HCT116 (cell line): ENCODE data around the gene OR2V2. TPM values are rescaled to one million over a fixed set of nuclear protein-coding genes. Genes with fewer than 3 reads are reported as not detected.
A peak's percentile ranks its signal among the peaks of the same experiment; 100 is the strongest.

Source experiments
- ATAC-seq: fragments of 200-7000 bp; cut with Tn5 transposase; 2 replicates; pipeline ENCODE4 v1.9.1; 2020; ENCODE audit warnings: mild to moderate bottlenecking, moderate library complexity
- BruUV-seq: library from RNA; stranded (reverse); fragments of 400-500 nt; replicated peaks from 2 replicates; lab custom pipeline; 2021; lab: Mats Ljungman, UMichigan
- CTCF ChIA-PET: fragments of 300-600 bp; sonication (Branson Sonifier 250); formaldehyde crosslinking; loops from one replicate; lab custom pipeline; 2021; ENCODE audit warnings: antibody characterized with exemption; lab: Charles Lee
- POLR2A ChIA-PET: fragments of 300-600, 350-600 bp; sonication (Branson Sonifier 250); formaldehyde crosslinking; loops from one replicate; lab custom pipeline; 2021; ENCODE audit warnings: antibody characterized with exemption; lab: Charles Lee
- RAD21 ChIA-PET, 2 experiments: fragments of 300-600 bp; sonication (Branson Sonifier 250); formaldehyde crosslinking; loops; one replicate each; lab custom pipeline; 2023; ENCODE audit warnings: low total read pairs in 2 of 2; ENCODE audit not compliant: uncharacterized antibody in 2 of 2, unreplicated experiment in 2 of 2, low non-redundant PET in 1 of 2; lab: Charles Lee
- DNase-seq: peaks from one replicate; pipeline ENCODE4 v3.0.0-alpha.2; 2010; ENCODE audit warnings: low read depth, low spot score
- H2AFZ ChIP-seq: fragments of 200-600 bp; shearing (Covaris generic), sonication (generic); 2 replicates; pipeline ENCODE4 v1.6.1; 2017; ENCODE audit warnings: low read depth, mixed run types, mixed read lengths, antibody characterized with exemption, low read length; ENCODE audit not compliant: poor library complexity, severe bottlenecking
- H3K27ac ChIP-seq: 2 replicates; pipeline ENCODE4 v1.5.1; 2012; ENCODE audit warnings: low read depth, low read length
- H3K27me3 ChIP-seq: fragments of 200-600 bp; sonication (generic); 2 replicates; pipeline ENCODE4 v1.6.1; 2016; ENCODE audit warnings: mixed run types, low read length, mixed read lengths; ENCODE audit not compliant: insufficient read depth
- H3K36me3 ChIP-seq, 2 experiments: fragments of 200-500 bp in 1 of 2; fragments of 200-600 bp in 1 of 2; sonication (Bioruptor generic) in 1 of 2; sonication (generic) in 1 of 2; 2 replicates each; pipeline versions ENCODE4 v1.5.1 to v1.6.1; 2014 to 2016; ENCODE audit warnings: low read length in 2 of 2, inconsistent platforms in 1 of 2, mixed read lengths in 1 of 2, mixed run types in 1 of 2; ENCODE audit not compliant: insufficient read depth in 2 of 2, control insufficient read depth in 1 of 2
- H3K4me1 ChIP-seq, 2 experiments: fragments of 200-600 bp in 1 of 2; sonication (generic) in 1 of 2; 2 replicates each; pipeline versions ENCODE4 v1.5.1 to v1.6.1; 2012 to 2017; ENCODE audit warnings: low read length in 2 of 2, inconsistent platforms in 1 of 2, mild to moderate bottlenecking in 1 of 2, mixed read lengths in 1 of 2, mixed run types in 1 of 2, moderate library complexity in 1 of 2; ENCODE audit not compliant: insufficient read depth in 2 of 2, control insufficient read depth in 1 of 2
- H3K4me2 ChIP-seq: fragments of 200-600 bp; sonication (generic); 2 replicates; pipeline ENCODE4 v1.6.1; 2017; ENCODE audit warnings: mixed run types, low read length, mixed read lengths
- H3K4me3 ChIP-seq, 2 experiments: fragments of 200-600 bp in 1 of 2; sonication (generic) in 1 of 2; replicated peaks in 1 of 2; 2 replicates each; pipeline ENCODE4 v1.5.1; 2011 to 2016; ENCODE audit warnings: low read length in 2 of 2, control low read depth in 1 of 2, low read depth in 1 of 2, mild to moderate bottlenecking in 1 of 2, mixed read lengths in 1 of 2, mixed run types in 1 of 2
- H3K79me2 ChIP-seq: fragments of 200-600 bp; sonication (generic); 2 replicates; pipeline ENCODE4 v1.6.1; 2017; ENCODE audit warnings: mild to moderate bottlenecking, mixed run types, low read length, moderate library complexity, mixed read lengths; ENCODE audit not compliant: insufficient read depth
- H3K9ac ChIP-seq: fragments of 200-600 bp; sonication (generic); 2 replicates; pipeline ENCODE4 v1.6.1; 2016; ENCODE audit warnings: low read length, mixed read lengths
- H3K9me2 ChIP-seq: fragments of 200-600 bp; sonication (generic), shearing (Covaris generic); 2 replicates; pipeline ENCODE4 v1.6.1; 2017; ENCODE audit warnings: mixed run types, mild to moderate bottlenecking, moderate library complexity; ENCODE audit not compliant: insufficient read depth
- H3K9me3 ChIP-seq, 2 experiments: fragments of 200-500 bp in 1 of 2; fragments of 200-600 bp in 1 of 2; sonication (Bioruptor generic) in 1 of 2; sonication (generic) in 1 of 2; 2 replicates each; pipeline ENCODE4 v1.6.1; 2014 to 2017; ENCODE audit warnings: low read length in 2 of 2, mixed read lengths in 2 of 2, inconsistent platforms in 1 of 2, low read depth in 1 of 2, mild to moderate bottlenecking in 1 of 2, mixed run types in 1 of 2, moderate library complexity in 1 of 2; ENCODE audit not compliant: control insufficient read depth in 1 of 2, insufficient read depth in 1 of 2
- H4K20me1 ChIP-seq: fragments of 200-600 bp; sonication (generic), shearing (Covaris generic); 2 replicates; pipeline ENCODE4 v1.6.1; 2017; ENCODE audit warnings: mixed run types, mild to moderate bottlenecking, moderate library complexity; ENCODE audit not compliant: insufficient read depth
- CBX3 ChIP-seq: IDR thresholded peaks from 2 replicates; pipeline ENCODE4 v1.6.1; 2012; ENCODE audit warnings: low read depth
- ELF1 ChIP-seq: IDR thresholded peaks from 2 replicates; pipeline ENCODE4 v1.6.1; 2012; ENCODE audit warnings: low read depth, borderline replicate concordance
- FOSL1 ChIP-seq: IDR thresholded peaks from 2 replicates; pipeline ENCODE4 v1.6.1; 2012; ENCODE audit warnings: low read depth
- JUND ChIP-seq: IDR thresholded peaks from 2 replicates; pipeline ENCODE4 v1.6.1; 2012
- POLR2AphosphoS5 ChIP-seq: IDR thresholded peaks from 2 replicates; pipeline ENCODE4 v1.6.1; 2011; ENCODE audit warnings: mild to moderate bottlenecking, low read depth, low read length, moderate library complexity
- SIN3A ChIP-seq: IDR thresholded peaks from 2 replicates; pipeline ENCODE4 v1.6.1; 2012; ENCODE audit warnings: low read depth
- TCF7L2 ChIP-seq: IDR thresholded peaks from 2 replicates; pipeline ENCODE4 v1.7.0; 2011; ENCODE audit warnings: borderline replicate concordance, inconsistent platforms; ENCODE audit not compliant: insufficient read depth, insufficient read length; ENCODE audit errors: extremely low read depth
- YY1 ChIP-seq: IDR thresholded peaks from 2 replicates; pipeline ENCODE4 v1.6.1; 2011; ENCODE audit warnings: low read length, low read depth, moderate library complexity, mild to moderate bottlenecking; ENCODE audit not compliant: insufficient replicate concordance; ENCODE audit errors: extremely low read depth
- ZFX ChIP-seq: fragments of 450-650 bp; IDR thresholded peaks from 2 replicates; pipeline ENCODE4 v1.6.1; 2017
- intact Hi-C: fragments of 100-400 bp; cut with micrococcal nuclease; formaldehyde crosslinking; loops from 2 replicates; pipeline ENCODE4 v1.10.0; 2022
- total RNA-seq: library from RNA; stranded (reverse); gene quantifications from one replicate; pipeline ENCODE4 v1.2.1, GENCODE V29; 2021; ENCODE audit not compliant: unreplicated experiment
- TF ChIP-seq, protein P1 (sequence below), 3 experiments: fragments of 200-600 bp in 1 of 3; sonication (generic) in 1 of 3; IDR thresholded peaks in 2 of 3; conservative IDR thresholded peaks in 1 of 3; 2 replicates each; pipeline ENCODE4 v1.5.1; 2012 to 2017; ENCODE audit warnings: low read depth in 2 of 3, low read length in 2 of 3, antibody characterized with exemption in 1 of 3, borderline replicate concordance in 1 of 3, control low read depth in 1 of 3, mild to moderate bottlenecking in 1 of 3, mixed read lengths in 1 of 3, mixed run types in 1 of 3, moderate library complexity in 1 of 3; ENCODE audit not compliant: insufficient read depth in 1 of 3
- TF ChIP-seq, protein P2 (sequence below): IDR thresholded peaks from 2 replicates; pipeline ENCODE4 v1.6.1; 2012

OR2V2 gene
- total RNA-seq, 1 experiment from 2014 or later, result not detected

DNA sequence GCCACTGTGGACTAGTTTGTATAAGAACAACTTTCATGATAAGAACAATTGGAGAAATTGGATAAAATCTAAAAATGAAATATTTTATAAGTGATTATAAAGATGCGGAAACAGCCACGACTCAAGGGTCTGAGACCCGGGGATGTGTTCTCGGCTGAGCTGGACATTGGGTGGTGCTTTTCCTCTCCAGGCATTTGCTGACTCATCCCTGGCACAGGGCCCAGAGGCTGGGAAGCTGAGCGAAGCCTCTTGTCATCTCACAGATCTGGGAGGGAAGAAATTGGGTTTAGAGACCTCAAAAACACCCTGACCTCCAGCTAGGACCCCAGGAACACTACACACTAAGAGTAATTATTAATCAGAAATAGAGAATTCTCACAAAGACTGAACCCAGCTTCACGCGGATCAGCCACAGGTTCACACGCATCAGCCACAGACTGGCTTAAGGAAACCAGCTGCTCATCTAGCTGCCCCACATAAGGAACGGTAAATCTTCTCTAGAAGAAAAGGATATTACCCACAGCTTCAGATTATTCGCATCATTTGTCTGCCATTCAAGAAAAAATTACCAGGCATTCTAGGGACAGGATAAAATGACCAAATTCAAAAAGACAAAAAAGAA lies 13.7 kb upstream of the OR2V2 start:
- Histone ChIP-seq H3K79me2 (no peaks in the 10 kb centered on the region), H3K27me3 (no peaks in the 10 kb centered on the region), H4K20me1 (no peaks in the 10 kb centered on the region), H3K9me3 (no peaks in the 10 kb centered on the region), H3K36me3 (no peaks in the 10 kb centered on the region), H3K4me2 (peak overlapping the region; percentile 31), H3K4me1 (peaks cover 8 to 13% of the 10 kb centered on the region in 2 experiments), H2AFZ (peak overlapping the region; percentile 89), H3K4me3 (0 out of 4 replicates have a peak overlapping the region, but pooled peaks of 1 of the 2 experiments have one; percentile 2), H3K27ac (no peak overlapping the region), H3K9me2 (no peaks in the 10 kb centered on the region), H3K9ac (no peak overlapping the region)
- peak; percentile 65 for ATAC-seq
- no TSS peak for BruUV-seq
- TF ChIP-seq YY1, result peak; percentile 25
- peak; percentile 37; the same call in 1 of the 2 replicates for TF ChIP-seq JUND
- TF ChIP-seq ZFX, result no peak
- TF ChIP-seq POLR2AphosphoS5, result peak; percentile 47
- TF ChIP-seq CBX3, result 0 out of 2 replicates have a peak, but pooled peaks have one; percentile 6
- TF ChIP-seq TCF7L2, result no peak
- peak; percentile 61 for TF ChIP-seq FOSL1
- DNase-seq, result peak; percentile 29
- ChIA-PET RAD21 (no interaction called here), CTCF (interaction anchor here (0.5 kb wide), 1 partner anchor 38 kb away, joined by 3 read pairs; no protein-coding TSS in a partner anchor), POLR2A (no interaction called here)
- intact Hi-C loops, result no loop called here

DNA sequence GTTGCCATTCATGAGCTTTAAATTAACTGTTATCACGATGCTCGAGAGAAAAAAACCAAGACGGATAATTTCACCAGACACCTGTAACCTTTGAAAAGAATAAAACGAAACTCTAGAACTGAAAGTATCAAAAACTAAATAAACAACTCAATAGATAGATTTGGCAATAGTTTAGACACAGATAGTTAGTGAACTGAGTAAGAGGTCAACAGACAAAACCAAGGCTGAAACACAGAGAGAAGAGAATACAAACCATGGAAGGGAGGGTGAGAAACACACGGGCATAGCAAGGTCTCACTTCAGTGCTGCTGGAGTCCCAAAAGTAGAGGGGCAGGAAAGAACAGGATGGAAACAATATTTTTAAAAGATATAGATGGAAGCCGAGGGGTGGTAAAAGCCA lies 13.1 kb upstream of the OR2V2 start:
- CTCF ChIA-PET, result interaction anchor here (0.5 kb wide), 1 partner anchor 38 kb away, joined by 3 read pairs; no protein-coding TSS in a partner anchor
- Histone ChIP-seq H4K20me1 (no peaks in the 10 kb centered on the region), H3K9ac (no peak overlapping the region), H3K27ac (no peak overlapping the region), H3K9me2 (no peaks in the 10 kb centered on the region), H2AFZ (peak overlapping the region; percentile 89), H3K4me3 (no peak overlapping the region), H3K27me3 (no peaks in the 10 kb centered on the region), H3K4me2 (no peak overlapping the region; the same call in 1 of the 2 replicates), H3K79me2 (no peaks in the 10 kb centered on the region), H3K36me3 (no peaks in the 10 kb centered on the region), H3K9me3 (no peaks in the 10 kb centered on the region), H3K4me1 (peaks cover 8 to 13% of the 10 kb centered on the region in 2 experiments)
- intact Hi-C loops, result no loop called here
- ATAC-seq, result no peak
- TF ChIP-seq JUND, result no peak
- no peak for TF ChIP-seq SIN3A
- no peak for TF ChIP-seq ZFX
- TF ChIP-seq, protein P1, sequence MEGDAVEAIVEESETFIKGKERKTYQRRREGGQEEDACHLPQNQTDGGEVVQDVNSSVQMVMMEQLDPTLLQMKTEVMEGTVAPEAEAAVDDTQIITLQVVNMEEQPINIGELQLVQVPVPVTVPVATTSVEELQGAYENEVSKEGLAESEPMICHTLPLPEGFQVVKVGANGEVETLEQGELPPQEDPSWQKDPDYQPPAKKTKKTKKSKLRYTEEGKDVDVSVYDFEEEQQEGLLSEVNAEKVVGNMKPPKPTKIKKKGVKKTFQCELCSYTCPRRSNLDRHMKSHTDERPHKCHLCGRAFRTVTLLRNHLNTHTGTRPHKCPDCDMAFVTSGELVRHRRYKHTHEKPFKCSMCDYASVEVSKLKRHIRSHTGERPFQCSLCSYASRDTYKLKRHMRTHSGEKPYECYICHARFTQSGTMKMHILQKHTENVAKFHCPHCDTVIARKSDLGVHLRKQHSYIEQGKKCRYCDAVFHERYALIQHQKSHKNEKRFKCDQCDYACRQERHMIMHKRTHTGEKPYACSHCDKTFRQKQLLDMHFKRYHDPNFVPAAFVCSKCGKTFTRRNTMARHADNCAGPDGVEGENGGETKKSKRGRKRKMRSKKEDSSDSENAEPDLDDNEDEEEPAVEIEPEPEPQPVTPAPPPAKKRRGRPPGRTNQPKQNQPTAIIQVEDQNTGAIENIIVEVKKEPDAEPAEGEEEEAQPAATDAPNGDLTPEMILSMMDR (IDR thresholded peaks at IDR 0.05 in 2 of 3, conservative IDR thresholded peaks at IDR 0.05 in 1 of 3; ENCODE audit: borderline replicate concordance in 1 of 3, insufficient read depth in 1 of 3, low read depth in 2 of 3, low read length in 2 of 3), result no peak
- no peak for TF ChIP-seq ELF1
- TF ChIP-seq, protein P2, sequence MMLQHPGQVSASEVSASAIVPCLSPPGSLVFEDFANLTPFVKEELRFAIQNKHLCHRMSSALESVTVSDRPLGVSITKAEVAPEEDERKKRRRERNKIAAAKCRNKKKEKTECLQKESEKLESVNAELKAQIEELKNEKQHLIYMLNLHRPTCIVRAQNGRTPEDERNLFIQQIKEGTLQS, result no peak
- no TSS peak for BruUV-seq
- RAD21 ChIA-PET, result no interaction called here
- POLR2A ChIA-PET, result no interaction called here
- no peak for DNase-seq
